AG04450 (cell line): ENCODE data around the gene C2. TPM values are rescaled to one million over a fixed set of nuclear protein-coding genes. Genes with fewer than 3 reads are reported as not detected.

Experiments
- CTCF ChIA-PET: fragments of 300-600, 350-600 bp; formaldehyde crosslinking; extraction: SDS; loops from one replicate; lab custom pipeline; 2022; ENCODE audit warnings: antibody characterized with exemption, inconsistent platforms; lab: Charles Lee
- POLR2A ChIA-PET: fragments of 350-600 bp; formaldehyde crosslinking; extraction: SDS; loops from one replicate; lab custom pipeline; 2021; ENCODE audit warnings: antibody characterized with exemption, inconsistent platforms; lab: Yijun Ruan, JAX
- DNase-seq: peaks from one replicate; pipeline ENCODE4 v3.0.0-alpha.2; 2011; ENCODE audit warnings: low read depth, low spot score
- H3K27ac ChIP-seq: one replicate; pipeline ENCODE4 v1.5.1; 2012; ENCODE audit warnings: low read depth, low read length, control low read depth
- H3K27me3 ChIP-seq: one replicate; pipeline ENCODE4 v1.6.0; 2012; ENCODE audit warnings: low read length; ENCODE audit not compliant: control insufficient read depth, insufficient read depth
- H3K4me3 ChIP-seq: 2 replicates; pipeline ENCODE4 v1.5.1; 2011; ENCODE audit warnings: mild to moderate bottlenecking, low read depth, low read length, control low read depth
- H3K9me3 ChIP-seq: 2 replicates; pipeline ENCODE4 v1.5.1; 2012; ENCODE audit warnings: low read length; ENCODE audit not compliant: control insufficient read depth, insufficient read depth
- CTCF ChIP-seq: IDR thresholded peaks from 2 replicates; pipeline ENCODE4 v1.5.1; 2011; ENCODE audit warnings: low read depth, low read length, control low read depth, inconsistent platforms
- polyA plus RNA-seq: library from polyadenylated mRNA; depleted of rRNA; stranded (reverse); fragments of >200 nt; gene quantifications from 2 replicates; pipeline ENCODE4 v1.2.3, GENCODE V29; 2011

The C2 gene
- polyA plus RNA-seq, 1 experiment = 1.9 TPM

GRCh38 chr6:31919624-31920303, 7.8 kb upstream of the C2 start:
- H3K9me3 ChIP-seq = no peaks in the 10 kb centered on the region
- ChIA-PET CTCF (interaction anchor here (1.1 kb wide), 1 partner anchor 33 kb away, joined by 5 read pairs; no protein-coding TSS in a partner anchor), POLR2A (no interaction called here)
- no peak for DNase-seq
- H3K27ac ChIP-seq = no peak overlapping the region
- H3K4me3 ChIP-seq = no peak overlapping the region
- no peaks in the 10 kb centered on the region for H3K27me3 ChIP-seq
- TF ChIP-seq CTCF = no peak

- Histone ChIP-seq H3K9me3 (no peaks in the 10 kb centered on the region; the same call in 1 of the 2 replicates), H3K27ac (no peak overlapping the region), H3K27me3 (no peaks in the 10 kb centered on the region), H3K4me3 (no peak overlapping the region)
- DNase-seq = no peak
- no peak for TF ChIP-seq CTCF
- ChIA-PET CTCF (interaction anchor here (1.0 kb wide), 1 partner anchor 32 kb away, joined by 5 read pairs; no protein-coding TSS in a partner anchor), POLR2A (no interaction called here)
Observed at GRCh38 chr6:31920811-31921210, 6.7 kb upstream of the C2 start.

- Histone ChIP-seq H3K27ac (no peak overlapping the region), H3K9me3 (no peaks in the 10 kb centered on the region; the same call in 1 of the 2 replicates), H3K4me3 (no peak overlapping the region), H3K27me3 (peaks cover 3% of the 10 kb centered on the region)
- no peak for DNase-seq
- ChIA-PET CTCF (interaction anchor here (0.7 kb wide), 1 partner anchor 29 kb away, joined by 3 read pairs; no protein-coding TSS in a partner anchor), POLR2A (no interaction called here)
- no peak; the same call in 1 of the 2 replicates for TF ChIP-seq CTCF
Observed at GRCh38 chr6:31922942-31923341, 4.6 kb upstream of the C2 start.

GRCh38 chr6:31927863-31928671, 550 bp downstream of the C2 start:
- ChIA-PET CTCF (no interaction called here), POLR2A (no interaction called here)
- Histone ChIP-seq H3K9me3 (no peaks in the 10 kb centered on the region; the same call in 1 of the 2 replicates), H3K27me3 (peaks cover 3% of the 10 kb centered on the region), H3K27ac (no peak overlapping the region), H3K4me3 (no peak overlapping the region)
- TF ChIP-seq CTCF = no peak
- DNase-seq = no peak

- no peaks in the 10 kb centered on the region; the same call in 1 of the 2 replicates for H3K9me3 ChIP-seq
- peaks cover 3% of the 10 kb centered on the region for H3K27me3 ChIP-seq
- CTCF ChIA-PET = no interaction called here
- no peak overlapping the region for H3K4me3 ChIP-seq
- TF ChIP-seq CTCF = no peak
- DNase-seq = no peak
- no peak overlapping the region for H3K27ac ChIP-seq
- POLR2A ChIA-PET = no interaction called here
Observed at GRCh38 chr6:31928672-31928939, 1.1 kb downstream of the C2 start.
